MM.1S (cell line): Measurements from ENCODE around the gene RBM4.

Source experiments
- CTCF ChIP-seq: fragments of 300-600 bp; sonication (generic); IDR thresholded peaks from 2 replicates; pipeline ENCODE4 v1.5.1; 2016; ENCODE audit warnings: antibody characterized with exemption, low read length, mixed read lengths
- EZH2 ChIP-seq: fragments of 300-600 bp; sonication (generic); optimal IDR thresholded peaks from 2 replicates; pipeline ENCODE3; 2017; ENCODE audit warnings: low read depth, mild to moderate bottlenecking, antibody characterized with exemption, low read length, mixed read lengths

GRCh38 chr11:66619080-66619554 is 19.4 kb upstream of the RBM4 start:
- no peak for TF ChIP-seq EZH2
- TF ChIP-seq CTCF: no peak
